Suprapubic skin (tissue), 4 donors: ENCODE data around the gene PLXDC1.

Experiments used
- CTCF ChIP-seq, 2 donors: fragments of 200-600 bp in 1 of 2; fragments of 450-650 bp in 1 of 2; sonication (generic) in 1 of 2; IDR thresholded peaks; one replicate each; pipeline ENCODE4 v1.5.1; 2016 to 2019; ENCODE audit warnings: antibody characterized with exemption in 2 of 2, mild to moderate bottlenecking in 1 of 2, moderate library complexity in 1 of 2
- EP300 ChIP-seq: sonication (generic); formaldehyde crosslinking; IDR thresholded peaks from one replicate; pipeline ENCODE4 v1.6.1; 2017; ENCODE audit warnings: antibody characterized with exemption
- POLR2A ChIP-seq, 2 donors: fragments of 450-650 bp; IDR thresholded peaks; one replicate each; pipeline ENCODE4 v1.6.1; 2017; ENCODE audit warnings: antibody characterized with exemption in 2 of 2, mild to moderate bottlenecking in 2 of 2, moderate library complexity in 2 of 2
- POLR2AphosphoS5 ChIP-seq, 3 donors: sonication (generic); formaldehyde crosslinking; IDR thresholded peaks; one replicate each; pipeline ENCODE4 v1.6.1; 2017; ENCODE audit warnings: antibody characterized with exemption in 3 of 3

DNA sequence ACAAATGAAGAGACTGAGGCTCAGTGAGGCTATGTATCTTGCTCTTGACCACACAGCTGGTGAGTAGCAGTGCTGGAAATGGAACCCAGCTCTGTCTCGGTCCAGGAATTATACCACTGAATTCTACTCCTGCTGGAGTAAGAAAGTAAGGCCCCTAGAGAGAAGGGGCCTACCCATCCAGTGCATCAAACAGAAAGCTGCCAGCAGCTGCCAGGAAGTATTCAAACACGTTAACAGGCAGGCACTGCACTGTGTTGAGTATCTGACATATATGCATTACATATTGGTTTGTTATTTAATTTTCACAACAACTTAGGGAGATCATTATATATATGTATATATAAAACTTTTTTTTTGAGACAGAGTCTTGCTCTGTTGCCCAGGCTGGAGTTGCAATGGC lies 10.5 kb upstream of the PLXDC1 start:
- TF ChIP-seq POLR2AphosphoS5 (IDR thresholded peaks at IDR 0.05), result no peak
- TF ChIP-seq CTCF (IDR thresholded peaks at IDR 0.05), result no peak
- no peak for TF ChIP-seq POLR2A (IDR thresholded peaks at IDR 0.05)
- TF ChIP-seq EP300, result no peak
